WTC11 (cell line): ENCODE data around the gene AGBL1. TPM values are rescaled to one million over a fixed set of nuclear protein-coding genes. Genes with fewer than 3 reads are reported as not detected.

ENCODE experiments used
- ATAC-seq: fragments of 200-7000 bp; cut with Tn5 transposase; 2 replicates; pipeline ENCODE4 v1.10.0; 2021; ENCODE audit warnings: mild to moderate bottlenecking, moderate library complexity
- CTCF ChIA-PET: fragments of 300-600 bp; sonication (Branson Sonifier 250); formaldehyde crosslinking; loops from one replicate; lab custom pipeline; 2021; ENCODE audit warnings: antibody characterized with exemption; lab: Charles Lee
- POLR2A ChIA-PET: fragments of 350-600 bp; sonication (Branson Sonifier 250); formaldehyde crosslinking; loops from one replicate; lab custom pipeline; 2021; ENCODE audit warnings: antibody characterized with exemption; lab: Charles Lee
- DNase-seq: peaks from one replicate; pipeline ENCODE4 v3.0.0; 2021; ENCODE audit warnings: low spot score
- H3K27ac Mint-ChIP-seq: 2 replicates; pipeline ENCODE4 v1.8.0; 2021; ENCODE audit warnings: mixed read lengths
- H3K27me3 Mint-ChIP-seq: 2 replicates; pipeline ENCODE4 v1.8.0; 2021; ENCODE audit warnings: low read depth, mild to moderate bottlenecking, moderate library complexity, mixed read lengths
- H3K36me3 Mint-ChIP-seq: 2 replicates; pipeline ENCODE4 v1.8.0; 2021; ENCODE audit warnings: mixed read lengths
- H3K4me1 Mint-ChIP-seq: 2 replicates; pipeline ENCODE4 v1.8.0; 2022; ENCODE audit warnings: mixed read lengths
- H3K4me3 Mint-ChIP-seq: 2 replicates; pipeline ENCODE4 v1.8.0; 2021; ENCODE audit warnings: mild to moderate bottlenecking, moderate library complexity, mixed read lengths
- H3K9me3 Mint-ChIP-seq: 2 replicates; pipeline ENCODE4 v1.8.0; 2021; ENCODE audit warnings: mixed read lengths
- ATF1 ChIP-seq: sonication (generic); formaldehyde crosslinking; IDR thresholded peaks from 2 replicates; pipeline ENCODE4 v1.8.1; 2023; ENCODE audit warnings: mild to moderate bottlenecking, moderate library complexity, missing genetic modification reagents
- EMX1 ChIP-seq: fragments of 250-450 bp; sonication (Bioruptor Pico); IDR thresholded peaks from 2 replicates; pipeline ENCODE4 v1.8.0; 2021; ENCODE audit warnings: mild to moderate bottlenecking
- FOXK1 ChIP-seq: sonication (generic); formaldehyde crosslinking; IDR thresholded peaks from 2 replicates; pipeline ENCODE4 v1.8.0; 2022; ENCODE audit warnings: mild to moderate bottlenecking, moderate library complexity, missing genetic modification reagents
- FOXP1 ChIP-seq: sonication (generic); formaldehyde crosslinking; IDR thresholded peaks from 2 replicates; pipeline ENCODE4 v1.8.0; 2022; ENCODE audit warnings: missing genetic modification reagents, mild to moderate bottlenecking, moderate library complexity, borderline replicate concordance
- JAZF1 ChIP-seq: fragments of 250-450 bp; sonication (Bioruptor Pico); IDR thresholded peaks from 2 replicates; pipeline ENCODE4 v1.9.0; 2021; ENCODE audit warnings: moderate library complexity, mild to moderate bottlenecking, inconsistent platforms
- JUN ChIP-seq: sonication (generic); formaldehyde crosslinking; IDR thresholded peaks from 2 replicates; pipeline ENCODE4 v1.8.0; 2023; ENCODE audit warnings: mild to moderate bottlenecking, missing genetic modification reagents
- KAT7 ChIP-seq: sonication (generic); formaldehyde crosslinking; IDR thresholded peaks from 2 replicates; pipeline ENCODE4 v1.8.1; 2023; ENCODE audit warnings: missing genetic modification reagents, mild to moderate bottlenecking, borderline replicate concordance
- MYBL2 ChIP-seq: sonication (generic); formaldehyde crosslinking; IDR thresholded peaks from 2 replicates; pipeline ENCODE4 v1.8.1; 2023; ENCODE audit warnings: mild to moderate bottlenecking, moderate library complexity, missing genetic modification reagents
- NR3C1 ChIP-seq: sonication (generic); formaldehyde crosslinking; conservative IDR thresholded peaks from 2 replicates; pipeline ENCODE4 v1.8.1; 2023; ENCODE audit warnings: low read depth, mild to moderate bottlenecking, missing genetic modification reagents
- OVOL2 ChIP-seq: fragments of 250-450 bp; sonication (Bioruptor Pico); IDR thresholded peaks from 2 replicates; pipeline ENCODE4 v1.9.0; 2021; ENCODE audit warnings: mild to moderate bottlenecking, borderline replicate concordance
- RELA ChIP-seq: sonication (generic); formaldehyde crosslinking; IDR thresholded peaks from 2 replicates; pipeline ENCODE4 v1.8.1; 2022; ENCODE audit warnings: missing genetic modification reagents, mild to moderate bottlenecking, borderline replicate concordance
- SMAD3 ChIP-seq: sonication (generic); formaldehyde crosslinking; IDR thresholded peaks from 2 replicates; pipeline ENCODE4 v1.8.0; 2022; ENCODE audit warnings: missing genetic modification reagents, mild to moderate bottlenecking, borderline replicate concordance
- TP53 ChIP-seq: sonication (generic); formaldehyde crosslinking; IDR thresholded peaks from 2 replicates; pipeline ENCODE4 v1.8.1; 2023; ENCODE audit warnings: mild to moderate bottlenecking, missing genetic modification reagents
- ZNF138 ChIP-seq: sonication (generic); formaldehyde crosslinking; conservative IDR thresholded peaks from 2 replicates; pipeline ENCODE4 v1.8.1; 2022; ENCODE audit warnings: mild to moderate bottlenecking, moderate library complexity, missing genetic modification reagents
- ZNF219 ChIP-seq: sonication (generic); formaldehyde crosslinking; IDR thresholded peaks from 2 replicates; pipeline ENCODE4 v1.8.0; 2023; ENCODE audit warnings: missing genetic modification reagents, mild to moderate bottlenecking, borderline replicate concordance
- ZNF263 ChIP-seq: sonication (generic); formaldehyde crosslinking; IDR thresholded peaks from 2 replicates; pipeline ENCODE4 v1.8.1; 2022; ENCODE audit warnings: low read depth, mild to moderate bottlenecking, moderate library complexity, missing genetic modification reagents
- ZNF423 ChIP-seq: fragments of 250-450 bp; sonication (Bioruptor Pico); IDR thresholded peaks from 2 replicates; pipeline ENCODE4 v2.1.2; 2022; ENCODE audit warnings: mild to moderate bottlenecking, moderate library complexity
- total RNA-seq: library from RNA; stranded (reverse); gene quantifications from 3 replicates; pipeline ENCODE4 v1.2.3, GENCODE V29; 2021
- TF ChIP-seq, protein P1 (sequence below): sonication (generic); formaldehyde crosslinking; conservative IDR thresholded peaks from 2 replicates; pipeline ENCODE4 v1.8.1; 2022; ENCODE audit warnings: mild to moderate bottlenecking, missing genetic modification reagents
- TF ChIP-seq, protein P2 (sequence below): sonication (generic); formaldehyde crosslinking; IDR thresholded peaks from 2 replicates; pipeline ENCODE4 v1.8.1; 2023; ENCODE audit warnings: mild to moderate bottlenecking, missing genetic modification reagents
- TF ChIP-seq, protein P3 (sequence below): sonication (generic); formaldehyde crosslinking; IDR thresholded peaks from 2 replicates; pipeline ENCODE4 v1.8.1; 2022; ENCODE audit warnings: missing genetic modification reagents, borderline replicate concordance
- TF ChIP-seq, protein P4 (sequence below): sonication (generic); formaldehyde crosslinking; IDR thresholded peaks from 2 replicates; pipeline ENCODE4 v1.8.1; 2022; ENCODE audit warnings: mild to moderate bottlenecking, moderate library complexity, missing genetic modification reagents
- TF ChIP-seq, protein P5 (sequence below): fragments of 250-450 bp; sonication (Bioruptor Pico); IDR thresholded peaks from 2 replicates; pipeline ENCODE4 v1.9.0; 2021; ENCODE audit warnings: mild to moderate bottlenecking
- TF ChIP-seq, protein P6 (sequence below): sonication (generic); formaldehyde crosslinking; IDR thresholded peaks from 2 replicates; pipeline ENCODE4 v1.8.1; 2023; ENCODE audit warnings: mild to moderate bottlenecking, missing genetic modification reagents

AGBL1 gene
- total RNA-seq, 1 experiment from 2014 or later = not detected

DNA sequence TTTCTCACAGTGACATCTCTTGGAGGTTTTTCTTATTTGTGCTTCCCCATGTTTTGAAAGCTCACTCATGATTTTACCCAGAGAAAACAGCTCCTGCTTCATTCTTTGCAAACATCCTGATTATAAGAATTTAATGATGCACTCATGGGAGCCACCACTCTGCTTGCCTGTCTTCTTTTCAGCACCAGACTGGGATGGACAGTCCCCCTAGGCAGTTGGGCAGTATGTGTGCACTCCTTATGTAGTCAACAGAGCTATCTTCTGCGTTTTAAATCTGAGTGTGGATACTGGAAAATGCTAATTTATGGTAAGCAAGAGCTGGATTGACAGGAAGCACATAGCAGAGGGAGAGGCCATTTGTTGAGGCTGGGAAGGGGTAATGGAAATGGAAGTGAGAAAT is 276.1 kb downstream of the AGBL1 start (continued):
- TF ChIP-seq FOXP1 (CRISPR knock-in tag) (no peak), FOXK1 (CRISPR knock-in tag) (no peak)

DNA sequence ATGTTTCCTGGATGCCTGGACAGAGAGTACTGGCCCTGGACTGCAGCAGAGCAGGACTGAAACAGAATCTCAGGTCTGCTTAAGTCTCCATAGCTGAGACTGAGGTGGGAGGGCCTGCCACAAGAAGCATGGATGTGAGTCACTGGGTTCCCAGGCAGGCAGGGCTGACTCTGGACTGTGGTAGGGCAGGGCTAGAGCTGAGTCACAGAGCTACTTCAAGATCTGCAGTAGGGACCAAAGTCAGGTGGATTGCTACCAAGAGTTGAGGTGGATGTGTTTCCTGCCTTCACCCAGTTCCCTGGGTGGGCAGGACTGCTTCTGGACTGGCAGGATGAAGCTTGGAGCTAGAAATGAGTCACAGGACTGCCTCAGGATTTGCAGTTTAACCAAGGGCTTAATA is 282.9 kb downstream of the AGBL1 start:
- Mint-ChIP-seq H3K9me3 (peaks cover 21% of the 10 kb centered on the region), H3K4me1 (no peaks in the 10 kb centered on the region), H3K4me3 (no peak overlapping the region), H3K27ac (no peak overlapping the region), H3K27me3 (no peaks in the 10 kb centered on the region), H3K36me3 (peaks cover 3% of the 10 kb centered on the region; the same call in 1 of the 2 replicates)
- TF ChIP-seq, protein P1, sequence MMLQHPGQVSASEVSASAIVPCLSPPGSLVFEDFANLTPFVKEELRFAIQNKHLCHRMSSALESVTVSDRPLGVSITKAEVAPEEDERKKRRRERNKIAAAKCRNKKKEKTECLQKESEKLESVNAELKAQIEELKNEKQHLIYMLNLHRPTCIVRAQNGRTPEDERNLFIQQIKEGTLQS (CRISPR knock-in tag) = no peak
- no peak for TF ChIP-seq RELA (CRISPR knock-in tag)
- TF ChIP-seq, protein P2, sequence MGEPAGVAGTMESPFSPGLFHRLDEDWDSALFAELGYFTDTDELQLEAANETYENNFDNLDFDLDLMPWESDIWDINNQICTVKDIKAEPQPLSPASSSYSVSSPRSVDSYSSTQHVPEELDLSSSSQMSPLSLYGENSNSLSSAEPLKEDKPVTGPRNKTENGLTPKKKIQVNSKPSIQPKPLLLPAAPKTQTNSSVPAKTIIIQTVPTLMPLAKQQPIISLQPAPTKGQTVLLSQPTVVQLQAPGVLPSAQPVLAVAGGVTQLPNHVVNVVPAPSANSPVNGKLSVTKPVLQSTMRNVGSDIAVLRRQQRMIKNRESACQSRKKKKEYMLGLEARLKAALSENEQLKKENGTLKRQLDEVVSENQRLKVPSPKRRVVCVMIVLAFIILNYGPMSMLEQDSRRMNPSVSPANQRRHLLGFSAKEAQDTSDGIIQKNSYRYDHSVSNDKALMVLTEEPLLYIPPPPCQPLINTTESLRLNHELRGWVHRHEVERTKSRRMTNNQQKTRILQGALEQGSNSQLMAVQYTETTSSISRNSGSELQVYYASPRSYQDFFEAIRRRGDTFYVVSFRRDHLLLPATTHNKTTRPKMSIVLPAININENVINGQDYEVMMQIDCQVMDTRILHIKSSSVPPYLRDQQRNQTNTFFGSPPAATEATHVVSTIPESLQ (CRISPR knock-in tag) = no peak
- no peak for DNase-seq
- ChIA-PET POLR2A (no interaction called here), CTCF (no interaction called here)
- ATAC-seq = no peak; the same call in 1 of the 2 replicates

DNA sequence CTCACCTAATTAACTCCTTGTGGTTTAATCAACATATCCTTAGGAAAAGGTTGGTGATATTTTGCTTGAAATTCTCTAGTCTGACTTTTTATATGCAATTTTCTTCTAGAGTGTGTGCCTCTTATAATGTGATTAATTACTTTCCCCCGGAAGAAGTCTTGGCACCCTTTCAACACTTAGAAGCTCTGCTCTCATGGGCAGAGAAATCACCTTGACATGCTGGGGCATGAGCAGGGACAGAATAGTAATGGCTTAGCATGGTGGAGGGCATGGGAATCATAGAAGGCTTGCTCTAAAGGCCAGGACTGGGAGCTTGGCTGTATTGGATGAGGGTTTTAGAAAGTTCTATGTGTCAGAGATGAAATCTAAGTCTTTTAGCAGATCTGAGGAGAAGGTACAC is 293.5 kb downstream of the AGBL1 start:
- ATAC-seq (no peak), DNase-seq (no peak)
- TF ChIP-seq EMX1 = no peak
- no peak for TF ChIP-seq JAZF1 (CRISPR knock-in tag)
- TF ChIP-seq, protein P3, sequence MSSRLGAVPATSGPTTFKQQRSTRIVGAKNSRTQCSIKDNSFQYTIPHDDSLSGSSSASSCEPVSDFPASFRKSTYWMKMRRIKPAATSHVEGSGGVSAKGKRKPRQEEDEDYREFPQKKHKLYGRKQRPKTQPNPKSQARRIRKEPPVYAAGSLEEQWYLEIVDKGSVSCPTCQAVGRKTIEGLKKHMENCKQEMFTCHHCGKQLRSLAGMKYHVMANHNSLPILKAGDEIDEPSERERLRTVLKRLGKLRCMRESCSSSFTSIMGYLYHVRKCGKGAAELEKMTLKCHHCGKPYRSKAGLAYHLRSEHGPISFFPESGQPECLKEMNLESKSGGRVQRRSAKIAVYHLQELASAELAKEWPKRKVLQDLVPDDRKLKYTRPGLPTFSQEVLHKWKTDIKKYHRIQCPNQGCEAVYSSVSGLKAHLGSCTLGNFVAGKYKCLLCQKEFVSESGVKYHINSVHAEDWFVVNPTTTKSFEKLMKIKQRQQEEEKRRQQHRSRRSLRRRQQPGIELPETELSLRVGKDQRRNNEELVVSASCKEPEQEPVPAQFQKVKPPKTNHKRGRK = no peak
- TF ChIP-seq, protein P4, sequence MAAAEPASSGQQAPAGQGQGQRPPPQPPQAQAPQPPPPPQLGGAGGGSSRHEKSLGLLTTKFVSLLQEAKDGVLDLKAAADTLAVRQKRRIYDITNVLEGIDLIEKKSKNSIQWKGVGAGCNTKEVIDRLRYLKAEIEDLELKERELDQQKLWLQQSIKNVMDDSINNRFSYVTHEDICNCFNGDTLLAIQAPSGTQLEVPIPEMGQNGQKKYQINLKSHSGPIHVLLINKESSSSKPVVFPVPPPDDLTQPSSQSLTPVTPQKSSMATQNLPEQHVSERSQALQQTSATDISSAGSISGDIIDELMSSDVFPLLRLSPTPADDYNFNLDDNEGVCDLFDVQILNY = no peak
- ChIA-PET CTCF (no interaction called here), POLR2A (no interaction called here)
- H3K4me1 Mint-ChIP-seq = peaks cover 19% of the 10 kb centered on the region
- peaks cover 33% of the 10 kb centered on the region for H3K9me3 Mint-ChIP-seq
- H3K27me3 Mint-ChIP-seq = no peaks in the 10 kb centered on the region; the same call in 1 of the 2 replicates
- no peak overlapping the region for H3K27ac Mint-ChIP-seq
- no peak overlapping the region for H3K4me3 Mint-ChIP-seq
- H3K36me3 Mint-ChIP-seq = peaks cover 17% of the 10 kb centered on the region

DNA sequence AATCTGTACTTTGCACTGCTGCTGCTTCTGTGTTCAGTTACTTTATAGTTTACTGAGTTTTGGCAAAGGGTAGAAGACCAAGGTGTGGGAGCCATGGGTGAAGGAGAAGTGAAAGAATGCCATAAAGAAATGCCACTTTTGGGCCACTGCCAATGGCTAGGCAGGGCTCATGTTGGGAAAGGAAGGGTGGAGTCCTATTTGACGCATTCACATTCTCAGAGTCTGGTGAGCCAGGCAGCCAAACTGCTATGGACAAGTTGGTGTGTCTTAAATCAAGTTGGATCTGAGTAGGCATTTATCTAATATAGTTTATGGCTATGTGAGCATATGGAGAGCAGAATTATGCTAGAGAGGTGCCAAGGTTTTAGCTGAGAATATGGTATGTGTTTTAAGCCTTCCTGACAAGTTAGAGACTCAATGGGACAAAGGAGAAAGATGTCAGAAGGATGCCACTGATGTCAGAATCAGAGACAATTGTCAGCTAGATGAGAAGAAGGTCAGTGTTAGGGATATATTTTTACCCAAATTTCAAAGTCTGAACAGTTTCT is 296.1 kb downstream of the AGBL1 start:
- H3K4me1 Mint-ChIP-seq = peaks cover 32% of the 10 kb centered on the region
- ATAC-seq (no peak), DNase-seq (no peak)
- H3K27ac Mint-ChIP-seq = no peak overlapping the region
- no peak overlapping the region for H3K4me3 Mint-ChIP-seq
- no peaks in the 10 kb centered on the region for H3K27me3 Mint-ChIP-seq
- ChIA-PET CTCF (no interaction called here), POLR2A (no interaction called here)
- H3K36me3 Mint-ChIP-seq = peaks cover 10% of the 10 kb centered on the region
- H3K9me3 Mint-ChIP-seq = peaks cover 19% of the 10 kb centered on the region
- TF ChIP-seq MYBL2 (CRISPR knock-in tag) (no peak), TP53 (no peak), NR3C1 (CRISPR knock-in tag) (no peak), ZNF219 (CRISPR knock-in tag) (no peak), ZNF263 (CRISPR knock-in tag) (no peak), ATF1 (CRISPR knock-in tag) (no peak), ZNF423 (no peak), JUN (CRISPR knock-in tag) (no peak), KAT7 (CRISPR knock-in tag) (no peak), ZNF138 (CRISPR knock-in tag) (no peak), OVOL2 (no peak), FOXP1 (CRISPR knock-in tag) (no peak), SMAD3 (no peak)
- TF ChIP-seq, protein P5, sequence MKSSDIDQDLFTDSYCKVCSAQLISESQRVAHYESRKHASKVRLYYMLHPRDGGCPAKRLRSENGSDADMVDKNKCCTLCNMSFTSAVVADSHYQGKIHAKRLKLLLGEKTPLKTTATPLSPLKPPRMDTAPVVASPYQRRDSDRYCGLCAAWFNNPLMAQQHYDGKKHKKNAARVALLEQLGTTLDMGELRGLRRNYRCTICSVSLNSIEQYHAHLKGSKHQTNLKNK (CRISPR knock-in tag) = no peak
- TF ChIP-seq, protein P2 (CRISPR knock-in tag) = no peak
- TF ChIP-seq, protein P6, sequence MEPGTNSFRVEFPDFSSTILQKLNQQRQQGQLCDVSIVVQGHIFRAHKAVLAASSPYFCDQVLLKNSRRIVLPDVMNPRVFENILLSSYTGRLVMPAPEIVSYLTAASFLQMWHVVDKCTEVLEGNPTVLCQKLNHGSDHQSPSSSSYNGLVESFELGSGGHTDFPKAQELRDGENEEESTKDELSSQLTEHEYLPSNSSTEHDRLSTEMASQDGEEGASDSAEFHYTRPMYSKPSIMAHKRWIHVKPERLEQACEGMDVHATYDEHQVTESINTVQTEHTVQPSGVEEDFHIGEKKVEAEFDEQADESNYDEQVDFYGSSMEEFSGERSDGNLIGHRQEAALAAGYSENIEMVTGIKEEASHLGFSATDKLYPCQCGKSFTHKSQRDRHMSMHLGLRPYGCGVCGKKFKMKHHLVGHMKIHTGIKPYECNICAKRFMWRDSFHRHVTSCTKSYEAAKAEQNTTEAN = no peak
